GM18909 (cell line): Measurements from ENCODE around the gene CABLES2.
"Not testable (repeated sequence)": the region's sequence is repeated elsewhere in the genome, so short reads cannot be mapped to it uniquely, and the experiment has no call there.

Experiments used
- ATAC-seq: cut with Tn5 transposase; IDR thresholded peaks from one replicate; pipeline ENCODE4 v1.9.1; 2021; ENCODE audit warnings: mild to moderate bottlenecking; ENCODE audit not compliant: unreplicated experiment, poor library complexity

Gene CABLES2

DNA sequence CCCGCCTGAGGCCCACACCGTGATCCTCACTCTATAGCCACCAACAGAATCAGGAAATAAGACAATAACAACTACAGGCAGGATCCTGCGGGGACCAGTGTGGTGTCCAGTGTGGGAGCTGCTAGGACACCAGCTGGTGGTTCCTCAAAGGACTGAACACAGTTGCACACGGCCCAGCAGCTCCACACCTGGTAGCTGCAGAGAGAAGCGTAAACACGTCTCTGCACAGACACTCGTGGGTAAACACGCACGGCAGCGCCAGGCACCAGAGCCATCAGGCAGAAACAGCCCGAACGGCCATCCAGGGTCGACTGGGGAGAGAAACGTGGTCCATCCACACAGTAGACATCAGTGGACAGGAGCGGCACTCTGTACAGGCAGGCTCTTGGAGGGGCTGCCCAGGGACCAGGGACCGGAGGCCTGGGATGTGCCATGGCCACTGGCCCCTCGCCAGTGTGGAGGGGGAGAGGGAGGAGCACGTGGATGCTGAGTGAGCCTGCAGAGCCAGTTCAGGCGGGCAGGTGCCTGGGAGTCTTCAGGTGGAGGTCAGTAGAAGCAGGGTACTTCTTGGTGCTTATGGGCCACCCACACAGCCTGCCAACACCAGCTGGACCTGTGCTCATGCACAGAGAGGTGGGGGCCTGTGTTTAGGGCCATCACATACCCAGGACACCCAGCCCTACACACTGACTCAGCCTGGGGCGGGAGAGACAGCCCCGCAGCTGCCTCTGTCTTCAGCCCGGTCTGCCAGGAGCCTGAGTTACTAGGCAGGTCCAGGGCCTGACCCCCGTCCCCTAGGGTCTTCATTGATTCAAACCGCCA, 32.5 kb downstream of the CABLES2 start:
- ATAC-seq, result no peak

GRCh38 chr20:62373631-62374179, 33.4 kb downstream of the CABLES2 start:
- not testable (repeated sequence) for ATAC-seq

DNA sequence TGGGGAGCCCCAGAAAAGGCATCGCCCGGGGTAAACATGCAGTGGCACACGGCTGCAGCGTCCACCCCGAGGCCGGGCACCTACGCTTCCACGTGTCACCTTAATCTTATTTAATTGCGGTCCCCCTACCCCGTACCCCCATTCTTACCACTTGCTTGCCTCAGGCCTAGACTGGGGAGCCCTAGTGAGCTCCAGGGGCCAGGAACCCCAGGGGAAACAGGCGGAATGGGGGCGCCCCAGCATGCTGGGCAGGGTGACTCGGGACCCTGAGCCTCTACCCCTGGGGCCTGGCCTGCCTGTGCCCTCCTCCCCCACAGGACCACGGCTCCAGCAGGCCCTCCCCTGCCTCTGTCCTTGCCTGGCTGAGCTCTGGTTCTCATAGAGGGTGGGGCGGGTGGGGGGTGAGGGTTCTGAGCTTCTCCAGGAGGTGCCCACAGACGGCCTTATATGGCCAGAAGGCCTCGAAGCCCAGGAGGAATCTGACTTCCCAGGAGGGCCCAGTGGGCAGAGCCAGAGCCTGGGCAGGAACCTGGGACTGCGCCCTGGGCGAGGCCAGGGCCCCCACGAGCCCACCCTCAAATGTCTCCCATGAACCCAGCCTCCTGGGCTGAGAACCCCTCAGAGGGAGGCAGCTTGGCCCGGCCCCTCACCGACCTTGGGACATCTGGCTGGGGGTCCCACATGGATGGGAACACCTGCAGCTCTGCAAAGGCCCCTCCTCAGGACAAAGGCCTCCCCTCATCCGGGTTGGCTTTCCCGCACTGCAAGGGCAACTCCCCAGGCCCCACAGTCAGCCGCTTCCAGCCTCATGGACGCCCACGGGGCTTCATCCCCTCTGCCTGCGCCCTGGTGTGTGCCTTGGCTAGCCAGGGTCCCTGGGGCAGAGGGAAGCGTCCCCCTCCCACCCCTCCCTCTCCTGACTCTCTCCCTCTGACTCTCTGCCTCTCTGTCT, 34.8 kb downstream of the CABLES2 start:
- ATAC-seq, result no peak

GRCh38 chr20:62371588-62372041, 35.5 kb downstream of the CABLES2 start:
- no peak for ATAC-seq

GRCh38 chr20:62370807-62371587, 36.1 kb downstream of the CABLES2 start:
- no peak for ATAC-seq

- ATAC-seq, result no peak
Measured at GRCh38 chr20:62370115-62370806, 36.8 kb downstream of the CABLES2 start.

- no peak for ATAC-seq
Measured at GRCh38 chr20:62369815-62370114, 37.3 kb downstream of the CABLES2 start.

DNA sequence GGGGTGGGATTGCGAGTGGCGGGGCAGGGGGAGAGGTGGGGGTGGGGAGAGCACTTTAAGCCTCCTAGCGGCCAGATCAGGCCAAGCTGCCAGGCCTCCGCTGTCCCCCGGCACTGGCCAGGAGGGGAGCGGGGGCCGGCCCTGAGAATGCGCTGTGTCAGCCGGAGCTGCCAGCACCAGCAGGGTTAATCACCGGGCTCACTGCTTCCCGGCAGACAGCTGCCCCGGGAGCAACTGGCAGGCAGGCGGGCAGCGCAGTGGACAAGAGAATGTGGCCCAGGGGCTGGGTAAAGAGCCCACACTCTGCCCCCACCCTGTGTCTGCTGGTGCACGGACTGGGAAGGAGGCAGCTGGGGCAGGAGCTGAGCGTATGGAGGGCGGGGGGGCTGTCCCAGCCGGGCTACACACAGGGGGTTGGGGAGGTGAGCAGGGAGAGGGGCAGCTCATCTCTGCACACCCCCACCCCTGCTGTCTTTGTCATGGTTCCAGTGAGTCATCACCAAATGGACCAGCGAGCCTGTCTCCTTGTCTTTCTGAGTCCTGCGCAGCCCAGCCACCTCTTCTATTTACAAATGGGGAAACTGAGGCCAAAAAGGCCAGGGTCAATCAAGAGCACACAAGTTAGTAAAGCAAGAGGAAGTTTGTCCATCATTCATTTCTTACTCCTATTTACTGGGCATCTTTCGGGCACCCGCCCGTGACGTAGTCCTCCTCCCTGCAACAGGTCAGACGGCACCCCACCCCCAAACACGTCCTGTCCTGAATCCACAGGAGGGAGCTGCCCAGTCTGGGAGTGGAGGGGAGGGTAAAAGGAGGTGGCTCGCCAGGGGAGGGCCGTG, 37.9 kb downstream of the CABLES2 start:
- ATAC-seq, result no peak

DNA sequence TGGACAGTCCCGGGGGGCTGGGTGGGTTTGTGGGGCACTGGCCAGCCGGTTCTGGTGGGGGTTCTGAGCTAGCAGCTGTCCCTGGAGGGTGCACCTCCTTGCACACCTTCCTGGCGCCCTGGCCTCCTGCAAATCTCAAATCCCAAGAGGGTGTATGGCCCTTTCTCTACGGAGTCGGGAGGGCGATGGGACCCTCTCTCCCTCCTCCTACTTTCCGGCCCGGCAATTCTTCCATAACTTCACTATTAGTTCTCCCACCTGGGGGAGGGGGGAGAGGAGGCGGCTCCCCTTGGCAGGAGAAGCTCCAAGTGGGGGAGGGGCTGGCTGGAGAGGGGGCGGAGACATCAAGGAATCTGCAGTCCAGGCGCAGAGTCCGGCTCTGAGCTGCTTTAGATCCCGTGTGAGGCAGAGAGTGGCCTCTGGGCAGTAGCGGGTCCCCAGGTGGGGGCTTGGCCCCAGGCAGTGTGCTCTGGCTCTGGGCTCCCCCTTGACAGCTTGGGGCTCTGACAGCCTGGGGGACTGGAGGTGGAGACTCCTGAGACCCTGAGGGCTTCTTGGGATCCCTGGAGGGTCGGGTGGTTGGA, 38.6 kb downstream of the CABLES2 start:
- ATAC-seq, result no peak

GRCh38 chr20:62367633-62368391, 39.3 kb downstream of the CABLES2 start:
- ATAC-seq, result no peak

GRCh38 chr20:62367136-62367632, 39.9 kb downstream of the CABLES2 start, which contains the start of gene LAMA5:
TSS of gene LAMA5 (minus strand) at chr20:62367312. CDS start at chr20:62367245, 67 bp downstream.
- no peak for ATAC-seq

- no peak for ATAC-seq
Measured at GRCh38 chr20:62366370-62367135, 40.5 kb downstream of the CABLES2 start.

GRCh38 chr20:62365814-62366369, 41.2 kb downstream of the CABLES2 start:
- ATAC-seq, result no peak

DNA sequence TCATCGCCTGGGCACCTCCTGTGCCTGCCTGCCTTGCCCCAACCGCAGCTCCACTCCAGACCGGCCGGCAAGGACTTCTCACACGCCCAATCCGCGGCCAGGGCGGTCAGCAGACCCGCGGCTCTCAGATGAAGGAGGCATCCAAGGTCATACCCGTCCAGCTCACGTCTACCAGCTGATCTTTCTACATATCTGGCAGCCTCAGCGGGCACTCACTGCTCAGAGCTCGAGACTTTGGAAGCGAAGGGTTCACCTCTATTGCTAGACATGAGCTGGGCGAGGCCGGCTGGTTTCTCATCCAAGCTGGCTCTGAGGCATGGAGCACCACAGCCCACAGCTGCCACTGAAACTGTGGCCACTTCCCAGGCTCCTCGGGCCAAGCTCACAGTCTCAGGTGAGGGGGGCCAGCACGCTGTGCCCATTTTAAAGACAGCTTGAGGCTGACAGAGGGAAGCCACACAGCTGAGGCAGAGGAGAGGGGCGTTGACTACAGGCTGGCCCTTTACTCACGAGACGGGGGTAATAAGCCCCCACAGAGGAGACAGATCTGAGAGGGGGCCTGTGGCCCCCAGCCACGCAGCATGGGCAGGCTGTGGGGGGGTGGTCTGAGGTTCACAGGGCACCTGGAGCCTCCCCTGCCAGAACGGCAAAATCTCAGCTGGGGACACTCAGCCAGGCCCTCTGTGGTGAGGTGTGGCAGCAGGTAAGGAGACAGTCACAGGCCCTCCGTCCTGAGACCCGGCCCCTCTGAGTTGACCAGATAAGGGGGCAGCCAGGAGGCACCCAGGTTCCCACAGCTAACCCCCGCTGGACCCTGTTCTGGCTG, 42.0 kb downstream of the CABLES2 start:
- ATAC-seq, result no peak
